Esophagus squamous epithelium (tissue), 4 donors: ENCODE measurements around the gene ATP5IF1.

Experiments used
- CTCF ChIP-seq, 6 experiments: fragments of 450-650 bp in 4 of 6; fragments of 200-600 bp in 2 of 6; sonication (generic) in 2 of 6; IDR thresholded peaks; one replicate each; pipeline ENCODE4 v1.5.1; 2016 to 2019; ENCODE audit warnings: antibody characterized with exemption in 6 of 6, mild to moderate bottlenecking in 4 of 6, moderate library complexity in 4 of 6
- POLR2A ChIP-seq, 4 donors: fragments of 450-650 bp; IDR thresholded peaks; one replicate each; pipeline ENCODE4 v1.6.1; 2017; ENCODE audit warnings: antibody characterized with exemption in 4 of 4, mild to moderate bottlenecking in 4 of 4, moderate library complexity in 3 of 4

- no peak for TF ChIP-seq POLR2A (IDR thresholded peaks at IDR 0.05)
- no peak for TF ChIP-seq CTCF (IDR thresholded peaks at IDR 0.05)
Measured at GRCh38 chr1:28282426-28283407, 46.8 kb downstream of the ATP5IF1 start.
